Osteocyte (in vitro differentiated cells): Measurements from ENCODE around the gene GABRG3. TPM values are rescaled to one million over a fixed set of nuclear protein-coding genes. Genes with fewer than 3 reads are reported as not detected.

Experiments used
- DNase-seq: peaks from one replicate; pipeline ENCODE4 v3.0.0; 2021; ENCODE audit warnings: mixed read lengths; ENCODE audit not compliant: unreplicated experiment; ENCODE audit errors: extremely low spot score
- H3K27ac Mint-ChIP-seq: one replicate; pipeline ENCODE4 v1.8.0; 2021; ENCODE audit warnings: mild to moderate bottlenecking, mixed read lengths; ENCODE audit not compliant: unreplicated experiment
- H3K27me3 Mint-ChIP-seq: one replicate; pipeline ENCODE4 v1.8.0; 2021; ENCODE audit warnings: mixed read lengths; ENCODE audit not compliant: unreplicated experiment
- H3K36me3 Mint-ChIP-seq: one replicate; pipeline ENCODE4 v1.8.0; 2021; ENCODE audit warnings: mixed read lengths; ENCODE audit not compliant: unreplicated experiment
- H3K4me1 Mint-ChIP-seq: one replicate; pipeline ENCODE4 v1.8.0; 2021; ENCODE audit warnings: mixed read lengths; ENCODE audit not compliant: unreplicated experiment
- H3K4me3 Mint-ChIP-seq: one replicate; pipeline ENCODE4 v1.8.0; 2021; ENCODE audit warnings: mild to moderate bottlenecking, moderate library complexity, mixed read lengths; ENCODE audit not compliant: unreplicated experiment
- H3K9me3 Mint-ChIP-seq: one replicate; pipeline ENCODE4 v1.8.0; 2021; ENCODE audit warnings: mixed read lengths; ENCODE audit not compliant: unreplicated experiment
- total RNA-seq: library from RNA; stranded (reverse); gene quantifications from 2 replicates; pipeline ENCODE4 v1.2.1, GENCODE V29; 2021
- TF ChIP-seq, protein P1 (sequence below): fragments of 200-600 bp; sonication (generic); IDR thresholded peaks from 2 replicates; pipeline ENCODE4 v1.5.0; 2021; ENCODE audit warnings: antibody characterized with exemption, mild to moderate bottlenecking, moderate library complexity

GABRG3 gene
- total RNA-seq, 1 donor from 2014 or later: 0.19 TPM

DNA sequence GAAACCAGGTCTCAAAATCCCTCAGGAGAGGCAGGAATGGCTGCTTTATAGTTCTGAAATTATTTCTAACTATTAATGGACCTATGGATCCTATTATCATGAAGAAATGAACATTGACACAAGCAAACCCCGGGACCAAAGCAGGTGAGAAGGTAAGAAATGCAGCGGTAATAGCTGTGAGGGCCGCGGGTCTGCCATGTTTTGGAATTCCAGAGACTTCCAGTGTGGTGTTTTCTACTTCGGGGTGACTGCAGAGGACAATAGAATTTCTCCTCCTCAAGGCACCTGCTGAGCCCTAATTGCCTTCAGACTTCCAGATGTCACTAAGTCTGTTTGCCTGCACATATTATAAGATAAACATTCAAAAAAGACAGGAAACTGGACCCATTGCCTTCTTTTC lies 437.4 kb downstream of the GABRG3 start:
- Mint-ChIP-seq H3K27ac (no peak overlapping the region), H3K4me3 (no peak overlapping the region), H3K27me3 (no peaks in the 10 kb centered on the region), H3K4me1 (no peaks in the 10 kb centered on the region), H3K36me3 (no peaks in the 10 kb centered on the region), H3K9me3 (no peaks in the 10 kb centered on the region)
- no peak for DNase-seq
- TF ChIP-seq, protein P1, sequence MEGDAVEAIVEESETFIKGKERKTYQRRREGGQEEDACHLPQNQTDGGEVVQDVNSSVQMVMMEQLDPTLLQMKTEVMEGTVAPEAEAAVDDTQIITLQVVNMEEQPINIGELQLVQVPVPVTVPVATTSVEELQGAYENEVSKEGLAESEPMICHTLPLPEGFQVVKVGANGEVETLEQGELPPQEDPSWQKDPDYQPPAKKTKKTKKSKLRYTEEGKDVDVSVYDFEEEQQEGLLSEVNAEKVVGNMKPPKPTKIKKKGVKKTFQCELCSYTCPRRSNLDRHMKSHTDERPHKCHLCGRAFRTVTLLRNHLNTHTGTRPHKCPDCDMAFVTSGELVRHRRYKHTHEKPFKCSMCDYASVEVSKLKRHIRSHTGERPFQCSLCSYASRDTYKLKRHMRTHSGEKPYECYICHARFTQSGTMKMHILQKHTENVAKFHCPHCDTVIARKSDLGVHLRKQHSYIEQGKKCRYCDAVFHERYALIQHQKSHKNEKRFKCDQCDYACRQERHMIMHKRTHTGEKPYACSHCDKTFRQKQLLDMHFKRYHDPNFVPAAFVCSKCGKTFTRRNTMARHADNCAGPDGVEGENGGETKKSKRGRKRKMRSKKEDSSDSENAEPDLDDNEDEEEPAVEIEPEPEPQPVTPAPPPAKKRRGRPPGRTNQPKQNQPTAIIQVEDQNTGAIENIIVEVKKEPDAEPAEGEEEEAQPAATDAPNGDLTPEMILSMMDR: no peak

DNA sequence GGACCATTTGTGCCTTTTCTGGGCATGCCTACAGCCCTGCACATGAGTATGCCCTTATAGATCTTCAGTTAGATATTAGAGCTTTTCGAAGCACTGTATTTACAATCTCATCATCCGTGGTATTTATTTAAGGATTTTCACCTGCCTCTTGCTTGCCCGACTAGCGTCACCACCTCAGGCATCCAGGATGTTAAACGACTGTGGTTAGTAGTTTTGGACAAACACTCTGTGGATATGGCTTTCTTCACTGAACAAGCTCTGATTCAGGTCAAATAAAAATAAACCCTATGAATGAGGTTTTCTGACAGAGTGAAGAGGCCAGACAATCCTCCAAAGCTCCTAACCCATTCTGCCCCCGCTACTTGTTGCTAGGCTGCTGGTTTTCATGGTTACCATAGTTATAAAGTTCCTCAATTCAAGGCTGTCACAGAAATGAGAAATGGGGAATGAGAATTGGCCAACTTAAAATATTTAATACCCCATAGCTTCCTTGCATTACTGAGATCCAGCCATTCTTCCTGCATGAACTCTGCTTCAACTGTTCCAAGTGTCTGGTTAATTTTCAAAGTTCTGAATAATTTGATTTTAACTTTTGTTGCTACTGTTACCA lies 440.1 kb downstream of the GABRG3 start:
- Mint-ChIP-seq H3K9me3 (no peaks in the 10 kb centered on the region), H3K4me3 (no peak overlapping the region), H3K27me3 (no peaks in the 10 kb centered on the region), H3K27ac (no peak overlapping the region), H3K36me3 (no peaks in the 10 kb centered on the region), H3K4me1 (no peaks in the 10 kb centered on the region)
- DNase-seq: no peak
- TF ChIP-seq, protein P1: no peak

DNA sequence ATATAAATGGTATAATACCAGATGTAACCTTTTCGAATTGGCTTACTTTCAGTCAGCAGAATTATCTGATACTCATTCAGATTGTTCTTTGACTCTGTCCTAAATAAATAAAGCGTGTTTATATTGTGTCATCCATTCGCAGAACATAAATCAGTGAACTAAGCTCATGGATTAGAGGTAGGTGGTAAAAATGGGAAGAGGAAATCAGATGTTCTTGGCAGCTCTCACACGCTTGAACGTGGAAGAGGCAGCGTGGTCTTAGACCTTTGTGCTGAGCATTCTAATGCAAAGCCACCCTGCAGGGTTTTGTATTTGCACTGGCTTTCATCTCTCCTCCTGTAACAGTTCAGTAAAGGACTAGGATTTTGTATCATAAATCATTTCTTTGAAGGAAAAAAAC lies 441.4 kb downstream of the GABRG3 start:
- Mint-ChIP-seq H3K4me3 (no peak overlapping the region), H3K27ac (no peak overlapping the region), H3K27me3 (no peaks in the 10 kb centered on the region), H3K36me3 (no peaks in the 10 kb centered on the region), H3K4me1 (no peaks in the 10 kb centered on the region), H3K9me3 (no peaks in the 10 kb centered on the region)
- DNase-seq: no peak
- TF ChIP-seq, protein P1: no peak

DNA sequence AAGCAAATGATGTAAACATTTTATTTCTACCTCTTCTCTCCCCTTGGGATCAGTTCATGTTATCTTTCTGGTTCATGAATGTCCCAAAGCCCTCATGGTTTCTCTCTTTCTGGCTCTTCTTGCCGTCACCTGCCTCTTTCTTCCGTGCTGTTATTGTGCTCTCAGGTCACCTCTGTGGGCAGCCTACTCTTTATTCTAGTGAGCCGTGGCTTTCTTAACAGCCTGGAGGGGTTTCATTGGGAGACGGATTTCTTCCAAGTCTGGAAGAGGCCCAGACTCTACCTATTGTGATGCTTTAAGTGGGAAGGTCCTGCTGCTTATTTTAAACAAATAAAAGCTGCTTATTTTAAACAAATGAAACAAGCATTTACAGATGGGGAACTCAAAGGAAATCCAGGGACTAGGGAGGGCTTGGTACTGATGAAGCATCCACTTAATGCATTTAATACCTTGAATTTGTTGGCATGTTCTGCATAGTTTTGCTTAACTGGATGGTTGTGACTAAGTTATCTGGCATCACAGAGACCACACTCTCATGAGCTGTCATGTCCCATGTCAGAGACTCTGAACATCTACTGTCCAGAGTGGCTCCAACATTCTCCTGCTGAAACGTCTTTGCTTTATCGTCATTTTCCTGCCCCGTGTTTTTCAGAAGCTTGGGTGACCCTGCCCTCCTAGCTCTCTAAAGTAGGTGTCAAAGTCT lies 443.3 kb downstream of the GABRG3 start:
- DNase-seq: no peak
- TF ChIP-seq, protein P1: no peak
- Mint-ChIP-seq H3K27me3 (no peaks in the 10 kb centered on the region), H3K9me3 (no peaks in the 10 kb centered on the region), H3K36me3 (no peaks in the 10 kb centered on the region), H3K4me1 (no peaks in the 10 kb centered on the region), H3K27ac (no peak overlapping the region), H3K4me3 (no peak overlapping the region)

DNA sequence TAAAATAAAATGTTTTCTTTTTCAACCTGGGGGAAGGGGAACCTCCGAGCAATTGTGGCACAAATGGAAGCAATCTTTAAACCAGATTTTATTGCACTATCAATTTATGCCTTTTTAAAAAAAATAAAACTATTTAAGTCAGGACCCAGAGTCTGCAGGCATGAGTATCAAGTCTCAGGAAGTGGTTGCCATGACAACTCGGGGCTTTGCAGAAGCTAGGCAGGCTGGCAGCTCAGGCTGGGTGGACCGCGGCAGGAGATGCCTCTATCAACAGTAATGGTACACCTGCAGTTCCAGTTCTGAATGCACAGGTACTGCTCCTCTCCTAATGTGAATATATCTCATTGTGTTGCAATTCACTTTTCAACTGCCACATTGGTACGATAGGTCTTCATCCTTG lies 447.7 kb downstream of the GABRG3 start:
- no peak for DNase-seq
- H3K27ac Mint-ChIP-seq: no peak overlapping the region
- no peaks in the 10 kb centered on the region for H3K4me1 Mint-ChIP-seq
- no peaks in the 10 kb centered on the region for H3K36me3 Mint-ChIP-seq
- no peaks in the 10 kb centered on the region for H3K27me3 Mint-ChIP-seq
- H3K4me3 Mint-ChIP-seq: no peak overlapping the region
- no peaks in the 10 kb centered on the region for H3K9me3 Mint-ChIP-seq
- TF ChIP-seq, protein P1: no peak
